Mucosa of rectum (tissue), 2 donors: ENCODE results near the gene SHLD1.

Source experiments
- H3K27ac ChIP-seq, 2 donors: one replicate each; pipeline ENCODE4 v1.7.0; 2013; ENCODE audit warnings: inconsistent platforms in 2 of 2, low read depth in 2 of 2, low read length in 2 of 2
- H3K27me3 ChIP-seq, 2 donors: one replicate each; pipeline ENCODE4 v1.7.0; 2013; ENCODE audit warnings: low read length in 2 of 2; ENCODE audit not compliant: control insufficient read depth in 2 of 2, insufficient read depth in 2 of 2
- H3K36me3 ChIP-seq, 2 donors: one replicate each; pipeline ENCODE4 v1.7.0; 2013; ENCODE audit warnings: low read length in 2 of 2; ENCODE audit not compliant: control insufficient read depth in 2 of 2, insufficient read depth in 2 of 2
- H3K4me1 ChIP-seq, 2 donors: one replicate each; pipeline ENCODE4 v1.7.0; 2013; ENCODE audit warnings: low read length in 2 of 2, mild to moderate bottlenecking in 1 of 2; ENCODE audit not compliant: control insufficient read depth in 2 of 2, insufficient read depth in 2 of 2
- H3K4me3 ChIP-seq, 2 donors: one replicate each; pipeline ENCODE4 v1.7.0; 2013; ENCODE audit warnings: low read length in 2 of 2
- H3K9ac ChIP-seq, 2 donors: one replicate each; pipeline ENCODE4 v1.7.0; 2013; ENCODE audit warnings: low read length in 2 of 2, low read depth in 1 of 2, mild to moderate bottlenecking in 1 of 2
- H3K9me3 ChIP-seq, 2 donors: one replicate each; pipeline ENCODE4 v1.7.0; 2013; ENCODE audit warnings: low read length in 2 of 2; ENCODE audit not compliant: control insufficient read depth in 2 of 2
- donor health status: healthy.
- donor health status: Normal muscosa, but diverticular disease.

SHLD1 gene

GRCh38 chr20:5842465-5842864 lies 92.3 kb downstream of the SHLD1 start:
- Histone ChIP-seq H3K27ac (no peak overlapping the region), H3K27me3 (no peaks in the 10 kb centered on the region)

GRCh38 chr20:5843054-5843592 lies 92.9 kb downstream of the SHLD1 start:
- no peaks in the 10 kb centered on the region for H3K36me3 ChIP-seq
- no peak overlapping the region for H3K27ac ChIP-seq
- no peaks in the 10 kb centered on the region for H3K27me3 ChIP-seq
- peaks cover 0 to 3% of the 10 kb centered on the region in 2 donors for H3K4me1 ChIP-seq
- no peak overlapping the region for H3K9ac ChIP-seq
- H3K9me3 ChIP-seq = no peaks in the 10 kb centered on the region
- no peak overlapping the region for H3K4me3 ChIP-seq

More at GRCh38 chr20:5842465-5842864, 92.3 kb downstream of the SHLD1 start:
- Histone ChIP-seq H3K4me3 (no peak overlapping the region), H3K36me3 (no peaks in the 10 kb centered on the region), H3K9me3 (no peaks in the 10 kb centered on the region), H3K9ac (no peak overlapping the region), H3K4me1 (peaks cover 0 to 3% of the 10 kb centered on the region in 2 donors)

GRCh38 chr20:5844063-5844681 lies 94.0 kb downstream of the SHLD1 start:
- Histone ChIP-seq H3K4me3 (no peak overlapping the region), H3K36me3 (no peaks in the 10 kb centered on the region), H3K27ac (no peak overlapping the region), H3K9ac (no peak overlapping the region), H3K4me1 (peaks cover 0 to 3% of the 10 kb centered on the region in 2 donors), H3K27me3 (no peaks in the 10 kb centered on the region), H3K9me3 (no peaks in the 10 kb centered on the region)

- Histone ChIP-seq H3K4me1 (peaks cover 0 to 3% of the 10 kb centered on the region in 2 donors), H3K27me3 (no peaks in the 10 kb centered on the region), H3K27ac (peak overlapping the region in 1 of 2 donors; percentile 3), H3K36me3 (no peaks in the 10 kb centered on the region), H3K9ac (no peak overlapping the region), H3K4me3 (peak overlapping the region in 1 of 2 donors; percentile 37), H3K9me3 (no peaks in the 10 kb centered on the region)
These were observed 95.7 kb downstream of the SHLD1 start for GRCh38 chr20:5845681-5846615.

GRCh38 chr20:5848711-5849505 lies 98.7 kb downstream of the SHLD1 start:
- peaks cover 0 to 3% of the 10 kb centered on the region in 2 donors for H3K4me1 ChIP-seq
- no peak overlapping the region for H3K27ac ChIP-seq
- no peaks in the 10 kb centered on the region for H3K27me3 ChIP-seq
- H3K36me3 ChIP-seq = no peaks in the 10 kb centered on the region
- H3K9me3 ChIP-seq = no peaks in the 10 kb centered on the region
- H3K9ac ChIP-seq = no peak overlapping the region
- no peak overlapping the region for H3K4me3 ChIP-seq

- H3K4me1 ChIP-seq = no peaks in the 10 kb centered on the region
- H3K9me3 ChIP-seq = no peaks in the 10 kb centered on the region
- no peaks in the 10 kb centered on the region for H3K27me3 ChIP-seq
- H3K36me3 ChIP-seq = no peaks in the 10 kb centered on the region
- H3K9ac ChIP-seq = no peak overlapping the region
- no peak overlapping the region for H3K27ac ChIP-seq
- no peak overlapping the region for H3K4me3 ChIP-seq
These were observed 105.7 kb downstream of the SHLD1 start for GRCh38 chr20:5855939-5856338.

- H3K36me3 ChIP-seq = no peaks in the 10 kb centered on the region
- H3K9ac ChIP-seq = no peak overlapping the region
- no peaks in the 10 kb centered on the region for H3K27me3 ChIP-seq
- H3K9me3 ChIP-seq = no peaks in the 10 kb centered on the region
- H3K4me1 ChIP-seq = no peaks in the 10 kb centered on the region
- no peak overlapping the region for H3K27ac ChIP-seq
- H3K4me3 ChIP-seq = no peak overlapping the region
These were observed 109.4 kb downstream of the SHLD1 start for GRCh38 chr20:5859608-5860007.

GRCh38 chr20:5862703-5863039 lies 112.5 kb downstream of the SHLD1 start:
- no peaks in the 10 kb centered on the region for H3K36me3 ChIP-seq
- no peak overlapping the region for H3K27ac ChIP-seq
- no peaks in the 10 kb centered on the region for H3K9me3 ChIP-seq
- no peak overlapping the region for H3K4me3 ChIP-seq
- no peaks in the 10 kb centered on the region for H3K4me1 ChIP-seq
- H3K27me3 ChIP-seq = no peaks in the 10 kb centered on the region
- H3K9ac ChIP-seq = no peak overlapping the region

GRCh38 chr20:5863040-5863833 lies 113.0 kb downstream of the SHLD1 start:
- H3K36me3 ChIP-seq = no peaks in the 10 kb centered on the region
- no peaks in the 10 kb centered on the region for H3K9me3 ChIP-seq
- H3K4me3 ChIP-seq = no peak overlapping the region
- no peak overlapping the region for H3K27ac ChIP-seq
- H3K9ac ChIP-seq = no peak overlapping the region
- no peaks in the 10 kb centered on the region for H3K27me3 ChIP-seq
- H3K4me1 ChIP-seq = no peaks in the 10 kb centered on the region
